ENCODE results near the gene ADAM10.

DNA sequence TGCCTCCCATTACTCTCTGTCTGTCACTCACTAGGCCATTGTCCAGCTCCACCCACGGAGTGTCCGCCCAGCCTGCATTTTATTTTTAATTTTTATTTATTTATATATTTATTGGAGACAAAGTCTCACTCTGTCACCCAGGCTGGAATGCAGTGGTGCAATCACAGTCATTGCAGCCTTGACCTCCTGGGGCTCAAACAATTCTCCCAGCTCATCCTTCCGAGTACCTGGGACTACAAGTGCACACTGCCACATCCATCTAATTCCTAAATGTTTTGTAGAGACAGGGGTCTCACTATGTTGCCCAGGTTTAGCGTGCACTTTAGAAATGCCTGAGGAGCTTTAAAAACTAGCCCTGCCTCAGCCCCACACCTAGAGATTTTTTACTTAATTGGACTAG lies 176.2 kb downstream of the ADAM10 start:
- TF ChIP-seq CTCF (conservative IDR thresholded peaks at IDR 0.05; ENCODE audit: low read depth, low read length) (no peak), POLR2A (IDR thresholded peaks at IDR 0.05; ENCODE audit: low read depth, low read length) (no peak), SMC3 (IDR thresholded peaks at IDR 0.05; ENCODE audit: low read depth, low read length) (no peak), RCOR1 (IDR thresholded peaks at IDR 0.05; ENCODE audit: insufficient replicate concordance, low read length) (no peak), CEBPB (IDR thresholded peaks at IDR 0.05; ENCODE audit: low read depth, low read length) (no peak), MAZ (IDR thresholded peaks at IDR 0.05; ENCODE audit: borderline replicate concordance, low read depth, low read length) (no peak), NFE2L2 (IDR thresholded peaks at IDR 0.05; ENCODE audit: low read depth, low read length) (no peak), RFX5 (IDR thresholded peaks at IDR 0.05; ENCODE audit: low read depth, low read length) (no peak)
- TF ChIP-seq, protein P1, sequence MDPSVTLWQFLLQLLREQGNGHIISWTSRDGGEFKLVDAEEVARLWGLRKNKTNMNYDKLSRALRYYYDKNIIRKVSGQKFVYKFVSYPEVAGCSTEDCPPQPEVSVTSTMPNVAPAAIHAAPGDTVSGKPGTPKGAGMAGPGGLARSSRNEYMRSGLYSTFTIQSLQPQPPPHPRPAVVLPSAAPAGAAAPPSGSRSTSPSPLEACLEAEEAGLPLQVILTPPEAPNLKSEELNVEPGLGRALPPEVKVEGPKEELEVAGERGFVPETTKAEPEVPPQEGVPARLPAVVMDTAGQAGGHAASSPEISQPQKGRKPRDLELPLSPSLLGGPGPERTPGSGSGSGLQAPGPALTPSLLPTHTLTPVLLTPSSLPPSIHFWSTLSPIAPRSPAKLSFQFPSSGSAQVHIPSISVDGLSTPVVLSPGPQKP (IDR thresholded peaks at IDR 0.05; ENCODE audit: borderline replicate concordance, low read depth, low read length) = no peak
